Heart left ventricle (tissue), 13 donors: Measurements from ENCODE around the gene DTYMK.

Source experiments
- CTCF ChIP-seq, 12 donors: fragments of 200-600 bp; sonication (generic) in 4 of 12; IDR thresholded peaks; one replicate each; pipeline versions ENCODE4 v1.5.0 to v1.8.0; 2018 to 2022; ENCODE audit warnings: antibody characterized with exemption in 12 of 12, mild to moderate bottlenecking in 5 of 12
- POLR2A ChIP-seq, 2 donors: fragments of 450-650 bp; IDR thresholded peaks; one replicate each; pipeline ENCODE4 v1.6.1; 2017; ENCODE audit warnings: antibody characterized with exemption in 2 of 2, mild to moderate bottlenecking in 2 of 2, moderate library complexity in 2 of 2
- donor health status: ischemic (EF 13 %, LVEDD 7.1; RV severe dilation, severe dysfunction).
- donor health status: DM: no; HTN: yes; CAD: no.
- donor health status: DM: no; HTN: no; CAD: no.
- donor health status: ischemic (EF 25% LVEDD 6.9; RV normal size, moderate dysfunction).
- donor health status: ischemic (EF 25% LVEDD 5.7; RV mildly dilated, moderate dysfunction).
- donor health status: ischemic (EF 35%, LVEDD 5.7; RV mildly dilated, moderate dysfunction).
- donor health status: nonischemic (EF 11% LVEDD 7.7; RV severe dilation, severe dysfunction).
- donor health status: DM: yes; HTN: yes; CAD: no.
- donor health status: PGD.
- donor health status: ischemic (EF 29% LVEDD 5.4; RV normal size, mild dysfunction).
- donor health status: nonischemic (EF 23%, LVEDD 6.1; RV moderate dilation, normal function).

- TF ChIP-seq POLR2A (IDR thresholded peaks at IDR 0.05): no peak
- TF ChIP-seq CTCF (IDR thresholded peaks at IDR 0.05): no peak
Measured at GRCh38 chr2:241652142-241652541, 34.5 kb downstream of the DTYMK start.
